SU-DHL-6 (cell line): Measurements from ENCODE around the gene GINS2.

Experiments used
- CTCF ChIP-seq: fragments of 200-600 bp; sonication (generic); IDR thresholded peaks from one replicate; pipeline ENCODE4 v1.5.1; 2017; ENCODE audit warnings: antibody characterized with exemption, mild to moderate bottlenecking, low read length, moderate library complexity; ENCODE audit not compliant: insufficient read depth, poor library complexity, severe bottlenecking
- EZH2phosphoT487 ChIP-seq: fragments of 200-600 bp; sonication (generic), shearing (Covaris generic); conservative IDR thresholded peaks from 2 replicates; pipeline ENCODE4 v1.6.1; 2018; ENCODE audit warnings: mild to moderate bottlenecking, antibody characterized with exemption, low read length, moderate library complexity, mixed read lengths

GRCh38 chr16:85637808-85638647 lies 50.7 kb downstream of the GINS2 start:
- TF ChIP-seq CTCF = no peak
- no peak for TF ChIP-seq EZH2phosphoT487
